Activated CD4-positive, alpha-beta memory T cell treated with anti-CD3 and anti-CD28 coated beads, Interleukin-2, amount 10 ng/mL, durations not matched to agents 7 days and 5 days (primary cell): ENCODE results near the gene RBM23. TPM values are rescaled to one million over a fixed set of nuclear protein-coding genes. Genes with fewer than 3 reads are reported as not detected.
A peak's percentile ranks its signal among the peaks of the same experiment; 100 is the strongest.

Source experiments
- CTCF ChIA-PET: fragments of 350-600 bp; sonication (Branson Sonifier 250); formaldehyde crosslinking; loops from one replicate; lab custom pipeline; 2021; ENCODE audit warnings: antibody characterized with exemption, inconsistent platforms; lab: Charles Lee
- POLR2A ChIA-PET: fragments of 350-600 bp; sonication (Branson Sonifier 250); formaldehyde crosslinking; loops from one replicate; lab custom pipeline; 2021; ENCODE audit warnings: antibody characterized with exemption; lab: Charles Lee
- DNase-seq: peaks from one replicate; pipeline ENCODE4 v3.0.0-alpha.2; 2020
- H3K27ac Mint-ChIP-seq: one replicate; pipeline ENCODE4 v1.8.0; 2021; ENCODE audit warnings: mild to moderate bottlenecking, mixed read lengths
- H3K27me3 Mint-ChIP-seq: one replicate; pipeline ENCODE4 v1.8.0; 2021; ENCODE audit warnings: mixed read lengths
- H3K36me3 Mint-ChIP-seq: one replicate; pipeline ENCODE4 v1.8.0; 2021; ENCODE audit warnings: low read depth, mixed read lengths
- H3K4me1 Mint-ChIP-seq: one replicate; pipeline ENCODE4 v1.8.0; 2021; ENCODE audit warnings: mixed read lengths
- H3K4me3 Mint-ChIP-seq: one replicate; pipeline ENCODE4 v1.8.0; 2021; ENCODE audit warnings: mild to moderate bottlenecking, mixed read lengths
- H3K9me3 Mint-ChIP-seq: one replicate; pipeline ENCODE4 v1.8.0; 2021; ENCODE audit warnings: mixed read lengths
- total RNA-seq, 2 experiments: library from RNA; stranded (reverse); gene quantifications; one replicate each; pipeline ENCODE4 v1.2.3, GENCODE V29; 2021

The RBM23 gene
- total RNA-seq, 2 experiments from 2014 or later = 71.8 to 73.5 TPM

- ChIA-PET POLR2A (interaction anchor here (1.2 to 2.2 kb wide), 6 partner anchors 10 to 284 kb away, joined by 3 to 12 read pairs (median 4); partner anchors contain the start of gene PRMT5), CTCF (interaction anchor here (0.7 to 8.6 kb wide), 7 partner anchors 10 to 340 kb away, joined by 3 to 69 read pairs (median 5); partner anchors contain the start of gene LRP10)
- Mint-ChIP-seq H3K9me3 (no peaks in the 10 kb centered on the region), H3K27ac (no peak overlapping the region), H3K27me3 (no peaks in the 10 kb centered on the region), H3K4me1 (peaks cover 19% of the 10 kb centered on the region), H3K4me3 (no peak overlapping the region), H3K36me3 (peaks cover 22% of the 10 kb centered on the region)
- DNase-seq = no peak
Measured at GRCh38 chr14:22896356-22896755, 22.6 kb downstream of the RBM23 start.

DNA sequence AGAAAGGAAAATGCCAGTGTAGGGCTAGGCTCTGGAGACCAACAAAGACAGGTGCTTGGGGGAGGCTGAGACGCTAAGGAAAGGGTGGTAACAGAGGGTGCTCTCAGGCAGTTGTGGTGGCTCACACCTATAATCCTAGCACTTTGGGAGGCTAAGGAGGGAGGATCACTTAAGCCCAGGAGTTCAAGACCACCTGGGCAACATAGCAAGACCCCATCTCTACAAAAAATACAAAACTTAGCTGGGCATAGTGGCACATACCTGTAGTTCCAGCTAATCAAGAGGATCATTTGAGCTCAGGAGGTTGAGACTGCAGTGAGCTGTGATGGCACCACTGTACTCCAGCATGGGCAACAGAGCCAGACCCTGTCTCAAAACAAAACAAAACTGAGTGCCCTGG, 23.5 kb downstream of the RBM23 start:
- no peak for DNase-seq
- ChIA-PET POLR2A (interaction anchor here (2.0 to 2.1 kb wide), 2 partner anchors 9 to 34 kb away, joined by 5 to 12 read pairs; partner anchors contain the start of gene PRMT5), CTCF (interaction anchor here (1.1 to 8.6 kb wide), 6 partner anchors 9 to 339 kb away, joined by 4 to 69 read pairs (median 6); partner anchors contain the start of gene LRP10)
- no peak overlapping the region for H3K4me3 Mint-ChIP-seq
- H3K27me3 Mint-ChIP-seq = no peaks in the 10 kb centered on the region
- H3K36me3 Mint-ChIP-seq = peaks cover 15% of the 10 kb centered on the region
- H3K27ac Mint-ChIP-seq = no peak overlapping the region
- no peaks in the 10 kb centered on the region for H3K9me3 Mint-ChIP-seq
- H3K4me1 Mint-ChIP-seq = peaks cover 10% of the 10 kb centered on the region

- H3K36me3 Mint-ChIP-seq = peaks cover 14% of the 10 kb centered on the region
- peaks cover 19% of the 10 kb centered on the region for H3K4me1 Mint-ChIP-seq
- POLR2A ChIA-PET = interaction anchor here (0.9 to 1.3 kb wide), 2 partner anchors 24 to 64 kb away, joined by 3 read pairs; partner anchors contain the start of gene MRPL52
- H3K27ac Mint-ChIP-seq = no peak overlapping the region
- no peak for DNase-seq
- H3K4me3 Mint-ChIP-seq = no peak overlapping the region
- CTCF ChIA-PET = no interaction called here
- no peaks in the 10 kb centered on the region for H3K27me3 Mint-ChIP-seq
- no peaks in the 10 kb centered on the region for H3K9me3 Mint-ChIP-seq
Measured at GRCh38 chr14:22893706-22894105, 25.2 kb downstream of the RBM23 start.

DNA sequence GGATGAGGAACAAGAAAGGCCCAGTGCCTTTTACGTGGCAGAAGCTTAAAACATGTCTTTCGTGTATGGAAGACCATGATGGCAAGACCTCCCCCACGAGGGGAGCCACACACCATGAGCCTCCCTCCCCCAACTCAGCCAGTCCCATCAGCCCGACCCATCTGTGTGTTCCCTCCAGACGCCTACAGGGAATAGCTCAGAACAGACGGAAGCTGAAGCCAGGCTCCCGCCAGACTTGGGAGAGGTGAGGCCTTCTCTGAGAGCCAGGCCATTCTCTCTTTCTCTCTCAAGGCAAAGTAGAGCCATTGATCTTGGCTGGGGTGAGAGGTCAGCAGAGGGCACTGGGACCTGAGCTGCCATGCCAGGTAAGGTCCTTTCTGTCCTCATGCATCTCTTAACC, 26.5 kb downstream of the RBM23 start:
- H3K36me3 Mint-ChIP-seq = peaks cover 8% of the 10 kb centered on the region
- peaks cover 24% of the 10 kb centered on the region for H3K4me1 Mint-ChIP-seq
- DNase-seq = no peak
- H3K27me3 Mint-ChIP-seq = no peaks in the 10 kb centered on the region
- no peaks in the 10 kb centered on the region for H3K9me3 Mint-ChIP-seq
- CTCF ChIA-PET = interaction anchor here (1.5 to 12.1 kb wide), 2 partner anchors 21 to 38 kb away, joined by 4 to 145 read pairs; partner anchors contain the start of gene LRP10
- POLR2A ChIA-PET = no interaction called here
- H3K27ac Mint-ChIP-seq = no peak overlapping the region
- H3K4me3 Mint-ChIP-seq = no peak overlapping the region

DNA sequence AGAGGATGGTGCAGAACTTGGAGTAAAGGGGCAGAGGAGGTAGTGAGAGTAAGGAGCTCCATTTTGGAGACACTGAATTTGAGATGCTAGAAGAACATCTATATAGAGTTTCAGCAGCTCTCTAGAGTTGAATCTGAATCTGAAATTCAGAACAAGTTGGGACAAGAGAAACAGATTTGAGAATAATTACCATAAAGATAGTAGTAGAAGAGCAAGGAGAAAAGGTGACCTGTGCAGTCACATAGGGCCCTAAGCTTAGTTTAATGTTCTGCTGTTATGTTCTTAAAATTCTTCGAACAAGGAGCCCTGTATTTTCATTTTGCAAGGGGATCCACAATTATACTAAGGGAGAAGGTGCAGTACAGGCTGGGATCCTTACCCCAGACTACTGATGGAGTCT, 28.5 kb downstream of the RBM23 start:
- ChIA-PET CTCF (interaction anchor here (0.9 to 12.1 kb wide), 5 partner anchors 9 to 334 kb away, joined by 3 to 145 read pairs (median 6); partner anchors contain the start of gene LRP10), POLR2A (interaction anchor here (1.2 to 2.5 kb wide), 3 partner anchors 8 to 28 kb away, joined by 3 to 9 read pairs (median 3); partner anchors contain the start of gene RBM23)
- no peak overlapping the region for H3K4me3 Mint-ChIP-seq

GRCh38 chr14:22888662-22889061, 30.3 kb downstream of the RBM23 start:
- POLR2A ChIA-PET = interaction anchor here (0.8 to 9.2 kb wide), 8 partner anchors 12 to 333 kb away, joined by 3 to 115 read pairs (median 4); partner anchors contain the start of genes LRP10, MRPL52 and RBM23
- CTCF ChIA-PET = interaction anchor here (0.6 to 12.1 kb wide), 10 partner anchors 11 to 1918 kb away, joined by 3 to 145 read pairs (median 4); partner anchors contain the start of gene LRP10
- Mint-ChIP-seq H3K9me3 (no peaks in the 10 kb centered on the region), H3K4me1 (peaks cover 44% of the 10 kb centered on the region), H3K27me3 (peaks cover 16% of the 10 kb centered on the region), H3K4me3 (peak overlapping the region; percentile 30), H3K36me3 (peaks cover 5% of the 10 kb centered on the region), H3K27ac (peak overlapping the region; percentile 89)
- DNase-seq = peak; percentile 28

More for the DNA sequence above, 28.5 kb downstream of the RBM23 start:
- DNase-seq = no peak
- Mint-ChIP-seq H3K9me3 (no peaks in the 10 kb centered on the region), H3K27me3 (peaks cover 8% of the 10 kb centered on the region), H3K36me3 (peaks cover 8% of the 10 kb centered on the region), H3K27ac (no peak overlapping the region), H3K4me1 (peaks cover 39% of the 10 kb centered on the region)

DNA sequence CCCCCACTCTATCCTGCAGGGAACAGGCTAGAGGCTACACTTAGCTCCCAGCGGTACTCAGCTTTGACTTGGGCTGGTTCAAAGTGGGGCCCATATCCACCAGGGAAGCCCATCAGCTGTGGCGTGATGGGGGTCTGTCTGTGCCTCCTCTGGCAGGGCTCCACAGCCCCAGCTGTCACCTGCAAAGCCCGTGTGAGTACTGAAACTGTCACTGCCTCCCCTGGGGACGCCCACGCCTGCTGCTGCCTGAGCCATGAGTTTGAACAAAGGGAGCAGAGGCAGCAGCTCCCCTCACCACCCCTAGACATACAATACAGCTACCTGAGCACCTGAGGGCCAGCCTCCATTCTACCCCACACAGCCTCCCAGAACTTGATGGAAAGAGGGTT, 31.0 kb downstream of the RBM23 start:
- Mint-ChIP-seq H3K4me3 (peak overlapping the region; percentile 84), H3K4me1 (peaks cover 45% of the 10 kb centered on the region), H3K9me3 (no peaks in the 10 kb centered on the region), H3K27ac (peak overlapping the region; percentile 89), H3K27me3 (peaks cover 19% of the 10 kb centered on the region), H3K36me3 (peaks cover 5% of the 10 kb centered on the region)
- POLR2A ChIA-PET = interaction anchor here (0.8 to 9.2 kb wide), 9 partner anchors 13 to 332 kb away, joined by 3 to 115 read pairs (median 4); partner anchors contain the start of genes LRP10, MRPL52 and RBM23
- CTCF ChIA-PET = interaction anchor here (0.8 to 12.1 kb wide), 6 partner anchors 12 to 1048 kb away, joined by 3 to 145 read pairs (median 4); partner anchors contain the start of gene LRP10
- no peak for DNase-seq

- peaks cover 19% of the 10 kb centered on the region for H3K27me3 Mint-ChIP-seq
- H3K27ac Mint-ChIP-seq = peak overlapping the region; percentile 89
- peaks cover 45% of the 10 kb centered on the region for H3K4me1 Mint-ChIP-seq
- peak; percentile 68 for DNase-seq
- POLR2A ChIA-PET = interaction anchor here (0.7 to 9.2 kb wide), 10 partner anchors 9 to 332 kb away, joined by 3 to 115 read pairs (median 6); partner anchors contain the start of genes LRP10, MRPL52 and RBM23
- CTCF ChIA-PET = interaction anchor here (1.0 to 12.1 kb wide), 9 partner anchors 12 to 64 kb away, joined by 4 to 145 read pairs (median 6); partner anchors contain the start of genes LRP10 and RBM23
- peaks cover 5% of the 10 kb centered on the region for H3K36me3 Mint-ChIP-seq
- no peaks in the 10 kb centered on the region for H3K9me3 Mint-ChIP-seq
- H3K4me3 Mint-ChIP-seq = peak overlapping the region; percentile 84
Measured at GRCh38 chr14:22887260-22887989, 31.5 kb downstream of the RBM23 start.

- ChIA-PET CTCF (interaction anchor here (0.6 to 12.1 kb wide), 18 partner anchors 9 to 973 kb away, joined by 3 to 145 read pairs (median 6); partner anchors contain the start of genes HAUS4, LRP10 and RBM23), POLR2A (interaction anchor here (0.6 to 9.2 kb wide), 11 partner anchors 8 to 973 kb away, joined by 3 to 115 read pairs (median 4); partner anchors contain the start of genes HAUS4, LRP10, PRMT5 and RBM23)
- Mint-ChIP-seq H3K27ac (peak overlapping the region; percentile 89), H3K27me3 (peaks cover 23% of the 10 kb centered on the region), H3K4me1 (peaks cover 44% of the 10 kb centered on the region), H3K36me3 (peaks cover 5% of the 10 kb centered on the region), H3K9me3 (no peaks in the 10 kb centered on the region), H3K4me3 (peak overlapping the region; percentile 84)
- peak; percentile 85 for DNase-seq
Measured at GRCh38 chr14:22886500-22887259, 32.3 kb downstream of the RBM23 start.

GRCh38 chr14:22885975-22886374, 33.0 kb downstream of the RBM23 start:
- Mint-ChIP-seq H3K4me1 (peaks cover 44% of the 10 kb centered on the region), H3K9me3 (no peaks in the 10 kb centered on the region), H3K27ac (peak overlapping the region; percentile 28), H3K27me3 (peaks cover 23% of the 10 kb centered on the region), H3K4me3 (peak overlapping the region; percentile 84), H3K36me3 (peaks cover 5% of the 10 kb centered on the region)
- DNase-seq = no peak
- ChIA-PET CTCF (interaction anchor here (0.9 to 12.1 kb wide), 18 partner anchors 10 to 972 kb away, joined by 3 to 145 read pairs (median 6); partner anchors contain the start of genes HAUS4, LRP10 and RBM23), POLR2A (interaction anchor here (0.6 to 9.2 kb wide), 8 partner anchors 10 to 71 kb away, joined by 3 to 115 read pairs (median 6); partner anchors contain the start of genes HAUS4, LRP10, PRMT5 and RBM23)

GRCh38 chr14:22884738-22885523, 34.0 kb downstream of the RBM23 start:
- CTCF ChIA-PET = interaction anchor here (0.7 to 12.1 kb wide), 12 partner anchors 9 to 62 kb away, joined by 3 to 145 read pairs (median 5); partner anchors contain the start of genes LRP10 and RBM23

More at GRCh38 chr14:22884738-22885523, 34.0 kb downstream of the RBM23 start:
- DNase-seq = no peak
- Mint-ChIP-seq H3K4me1 (peaks cover 39% of the 10 kb centered on the region), H3K9me3 (no peaks in the 10 kb centered on the region), H3K27me3 (peaks cover 23% of the 10 kb centered on the region), H3K4me3 (peak overlapping the region; percentile 22), H3K36me3 (peaks cover 1% of the 10 kb centered on the region), H3K27ac (no peak overlapping the region)
- POLR2A ChIA-PET = interaction anchor here (0.5 to 9.2 kb wide), 6 partner anchors 11 to 72 kb away, joined by 3 to 115 read pairs (median 5); partner anchors contain the start of genes HAUS4, LRP10 and PRMT5
